Liver (tissue), 3 donors: ENCODE measurements around the gene DPH3.

Experiments
- CTCF ChIP-seq: fragments of 150-350 bp; IDR thresholded peaks from 2 replicates; pipeline ENCODE4 v1.5.1; 2017; ENCODE audit warnings: improper control_type of control experiment, low read depth, low read length; ENCODE audit not compliant: missing input control
- JUND ChIP-seq, 2 donors: IDR thresholded peaks; 2 replicates each; pipeline ENCODE4 v1.6.1; 2016; ENCODE audit warnings: antibody characterized with exemption in 2 of 2
- MAX ChIP-seq: IDR thresholded peaks from 2 replicates; pipeline ENCODE4 v1.6.1; 2016; ENCODE audit warnings: antibody characterized with exemption
- RAD21 ChIP-seq, 2 donors: IDR thresholded peaks; 2 replicates each; pipeline ENCODE4 v1.6.1; 2016; ENCODE audit warnings: antibody characterized with exemption in 2 of 2, mild to moderate bottlenecking in 2 of 2
- REST ChIP-seq: IDR thresholded peaks from 2 replicates; pipeline ENCODE4 v1.6.1; 2016; ENCODE audit warnings: antibody characterized with exemption, mild to moderate bottlenecking
- TAF1 ChIP-seq: conservative IDR thresholded peaks from 2 replicates; pipeline ENCODE4 v1.6.1; 2016; ENCODE audit warnings: antibody characterized with exemption, mild to moderate bottlenecking
- donor health status: healthy.
- donor health status: healthy.

GRCh38 chr3:16266714-16267113 is 2.0 kb upstream of the DPH3 start:
- TF ChIP-seq CTCF (no peak), MAX (no peak), JUND (IDR thresholded peaks at IDR 0.05) (no peak), REST (no peak), RAD21 (IDR thresholded peaks at IDR 0.05) (no peak), TAF1 (no peak)
